B cell (primary cell): ENCODE data around the gene POMT1.

Experiments used
- CTCF ChIP-seq: fragments of 200-600 bp; IDR thresholded peaks from one replicate; pipeline ENCODE4 v1.8.0; 2022; ENCODE audit warnings: antibody characterized with exemption, mild to moderate bottlenecking
- EZH2 ChIP-seq: IDR thresholded peaks from 2 replicates; pipeline ENCODE4 v1.6.1; 2012; ENCODE audit warnings: borderline replicate concordance, low read depth, mild to moderate bottlenecking, moderate library complexity, low read length; ENCODE audit not compliant: insufficient read depth, poor library complexity, severe bottlenecking

- no peak for TF ChIP-seq CTCF
- no peak for TF ChIP-seq EZH2
Observed at GRCh38 chr9:131492070-131492469, 10.6 kb upstream of the POMT1 start.
